Endodermal cell (in vitro differentiated cells): ENCODE measurements around the gene FAM204A. TPM values are rescaled to one million over a fixed set of nuclear protein-coding genes. Genes with fewer than 3 reads are reported as not detected.
A peak's percentile ranks its signal among the peaks of the same experiment; 100 is the strongest.

Source experiments
- DNase-seq: peaks from one replicate; pipeline ENCODE4 v3.0.0-alpha.2; 2017
- H3K27ac ChIP-seq: 2 replicates; pipeline ENCODE4 v1.5.1; 2013; ENCODE audit warnings: mild to moderate bottlenecking, low read depth, low read length, moderate library complexity
- H3K27me3 ChIP-seq: 2 replicates; pipeline ENCODE4 v1.6.1; 2013; ENCODE audit warnings: mild to moderate bottlenecking, low read length, moderate library complexity; ENCODE audit not compliant: insufficient read depth, control insufficient read depth, poor library complexity, severe bottlenecking
- H3K36me3 ChIP-seq: 2 replicates; pipeline ENCODE4 v1.7.0; 2013; ENCODE audit warnings: mild to moderate bottlenecking, low read length, moderate library complexity; ENCODE audit not compliant: control insufficient read depth, insufficient read depth
- H3K4me1 ChIP-seq: one replicate; pipeline ENCODE4 v1.7.0; 2013; ENCODE audit warnings: low read length; ENCODE audit not compliant: control insufficient read depth, insufficient read depth
- H3K4me3 ChIP-seq: 2 replicates; pipeline ENCODE4 v1.5.1; 2013; ENCODE audit warnings: mild to moderate bottlenecking, low read length, moderate library complexity
- H3K9ac ChIP-seq: 2 replicates; pipeline ENCODE4 v1.6.1; 2013; ENCODE audit warnings: mild to moderate bottlenecking, low read length, moderate library complexity; ENCODE audit not compliant: poor library complexity, severe bottlenecking; ENCODE audit errors: extremely low read depth
- H3K9me3 ChIP-seq: 2 replicates; pipeline ENCODE4 v1.6.1; 2013; ENCODE audit warnings: mild to moderate bottlenecking, low read length, moderate library complexity; ENCODE audit not compliant: control insufficient read depth
- H3K27ac Mint-ChIP-seq: 2 replicates; pipeline ENCODE4 v1.8.0; 2020; ENCODE audit warnings: mixed read lengths
- H3K27me3 Mint-ChIP-seq: 2 replicates; pipeline ENCODE4 v1.8.0; 2021; ENCODE audit warnings: mild to moderate bottlenecking, mixed read lengths; ENCODE audit not compliant: insufficient read depth
- H3K36me3 Mint-ChIP-seq: 2 replicates; pipeline ENCODE4 v1.8.0; 2020; ENCODE audit warnings: low read depth, mixed read lengths
- H3K4me1 Mint-ChIP-seq: 2 replicates; pipeline ENCODE4 v1.8.0; 2020; ENCODE audit warnings: mixed read lengths
- H3K4me3 Mint-ChIP-seq: 2 replicates; pipeline ENCODE4 v1.8.0; 2020; ENCODE audit warnings: mild to moderate bottlenecking, moderate library complexity, mixed read lengths
- H3K9me3 Mint-ChIP-seq: 2 replicates; pipeline ENCODE4 v1.8.0; 2020; ENCODE audit warnings: mild to moderate bottlenecking, mixed read lengths
- WGBS, 2 experiments: methylation state at CpG; one replicate each; pipeline versions ENCODE4 v1.1.5 to v1.1.7; 2013; ENCODE audit warnings: missing lambda C conversion rate in 2 of 2, mixed read lengths in 1 of 2; ENCODE audit not compliant: insufficient coverage in 1 of 2, insufficient read length in 1 of 2; 5-methylcytosine and 5-hydroxymethylcytosine counted together
- total RNA-seq, 2 donors: library from RNA; stranded (reverse); fragmentation: NEBNext Ultra II Directional in 1 of 2; extraction: Animal tissue kit (Norgen Biotek cat#: 25700) in 1 of 2; gene quantifications; 2 replicates in 1 of 2; 3 replicates in 1 of 2; pipeline ENCODE4 v1.2.1, GENCODE V29; 2021
- TF ChIP-seq, protein P1 (sequence below): fragments of 200-600 bp; sonication (generic); conservative IDR thresholded peaks from 2 replicates; pipeline ENCODE4 v1.5.0; 2021; ENCODE audit warnings: antibody characterized with exemption, mild to moderate bottlenecking

The FAM204A gene
- total RNA-seq, 2 donors from 2014 or later, result 40.9 to 43.3 TPM

DNA sequence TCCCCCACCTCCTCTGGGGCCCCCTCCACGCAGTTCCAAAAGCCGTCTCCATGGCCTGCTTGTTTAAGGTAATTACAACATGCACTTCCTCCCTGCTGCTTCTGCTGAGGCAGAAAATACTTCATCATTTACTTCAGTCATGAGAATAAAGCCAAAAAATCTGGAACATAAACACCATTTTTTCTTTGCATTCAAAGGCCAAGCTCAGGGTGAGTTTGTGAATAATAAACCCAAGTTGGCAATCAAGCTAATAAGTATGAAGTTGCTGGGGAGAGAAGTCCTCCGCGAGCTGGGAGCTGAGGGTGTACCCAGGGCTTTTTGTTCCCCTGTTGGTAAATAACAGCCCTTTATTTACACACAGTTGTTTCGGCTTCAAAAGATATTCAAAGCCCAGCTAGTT, 70.5 kb downstream of the FAM204A start:
- Histone ChIP-seq H3K27ac (peak overlapping the region; percentile 9), H3K27me3 (peaks cover 63% of the 10 kb centered on the region), H3K9ac (no peak overlapping the region), H3K4me3 (peak overlapping the region; percentile 63), H3K36me3 (no peaks in the 10 kb centered on the region), H3K9me3 (no peaks in the 10 kb centered on the region), H3K4me1 (no peaks in the 10 kb centered on the region)
- Mint-ChIP-seq H3K9me3 (no peaks in the 10 kb centered on the region), H3K27ac (no peak overlapping the region), H3K36me3 (no peaks in the 10 kb centered on the region), H3K4me3 (peak overlapping the region; percentile 30), H3K4me1 (peaks cover 10% of the 10 kb centered on the region), H3K27me3 (no peaks in the 10 kb centered on the region)
- no peak for DNase-seq
- TF ChIP-seq, protein P1, sequence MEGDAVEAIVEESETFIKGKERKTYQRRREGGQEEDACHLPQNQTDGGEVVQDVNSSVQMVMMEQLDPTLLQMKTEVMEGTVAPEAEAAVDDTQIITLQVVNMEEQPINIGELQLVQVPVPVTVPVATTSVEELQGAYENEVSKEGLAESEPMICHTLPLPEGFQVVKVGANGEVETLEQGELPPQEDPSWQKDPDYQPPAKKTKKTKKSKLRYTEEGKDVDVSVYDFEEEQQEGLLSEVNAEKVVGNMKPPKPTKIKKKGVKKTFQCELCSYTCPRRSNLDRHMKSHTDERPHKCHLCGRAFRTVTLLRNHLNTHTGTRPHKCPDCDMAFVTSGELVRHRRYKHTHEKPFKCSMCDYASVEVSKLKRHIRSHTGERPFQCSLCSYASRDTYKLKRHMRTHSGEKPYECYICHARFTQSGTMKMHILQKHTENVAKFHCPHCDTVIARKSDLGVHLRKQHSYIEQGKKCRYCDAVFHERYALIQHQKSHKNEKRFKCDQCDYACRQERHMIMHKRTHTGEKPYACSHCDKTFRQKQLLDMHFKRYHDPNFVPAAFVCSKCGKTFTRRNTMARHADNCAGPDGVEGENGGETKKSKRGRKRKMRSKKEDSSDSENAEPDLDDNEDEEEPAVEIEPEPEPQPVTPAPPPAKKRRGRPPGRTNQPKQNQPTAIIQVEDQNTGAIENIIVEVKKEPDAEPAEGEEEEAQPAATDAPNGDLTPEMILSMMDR, result no peak
- WGBS, 2 experiments, result 25 to 47% methylated on average over 4 to 5 of the region's 5 CpGs

DNA sequence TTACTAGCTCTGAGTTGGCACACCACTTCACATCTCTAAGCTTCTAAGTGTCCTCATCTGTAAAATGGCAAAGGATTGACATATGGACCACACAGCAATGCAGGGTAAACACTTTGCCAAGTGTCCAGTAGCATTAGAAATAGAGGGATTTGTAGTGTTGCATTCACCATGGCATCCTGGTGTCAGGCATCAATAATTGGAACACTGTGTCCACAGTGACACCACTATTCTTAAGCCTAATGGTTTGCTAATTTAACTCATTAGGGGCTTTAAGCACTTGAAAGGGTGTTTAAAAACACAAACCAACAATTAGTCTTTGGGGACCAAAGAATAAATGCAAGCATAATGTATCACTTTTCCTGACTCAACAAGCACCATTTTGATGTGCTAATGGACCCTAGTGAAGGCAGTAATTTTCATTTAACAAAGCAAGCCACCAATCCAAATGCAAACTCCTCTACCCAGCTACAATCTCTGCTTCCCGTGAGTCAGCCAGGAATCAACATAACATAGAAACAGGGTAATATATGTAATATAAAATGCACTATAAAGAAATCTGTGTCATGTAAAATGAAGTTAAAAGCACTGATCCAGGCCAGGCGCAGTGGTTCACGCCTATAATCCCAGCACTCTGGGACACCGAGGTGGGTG, 75.9 kb downstream of the FAM204A start:
- H3K4me3 Mint-ChIP-seq, result no peak overlapping the region
- DNase-seq, result no peak
- H3K27ac ChIP-seq, result no peak overlapping the region
- no peaks in the 10 kb centered on the region for H3K9me3 ChIP-seq
- H3K9me3 Mint-ChIP-seq, result no peaks in the 10 kb centered on the region
- H3K36me3 Mint-ChIP-seq, result no peaks in the 10 kb centered on the region
- no peaks in the 10 kb centered on the region for H3K36me3 ChIP-seq
- WGBS, 2 experiments, result 54 to 87% methylated on average over 3 of the region's 4 CpGs
- no peak overlapping the region for H3K27ac Mint-ChIP-seq
- TF ChIP-seq, protein P1, result no peak
- no peaks in the 10 kb centered on the region for H3K4me1 ChIP-seq
- H3K4me1 Mint-ChIP-seq, result peaks cover 2% of the 10 kb centered on the region
- H3K27me3 Mint-ChIP-seq, result no peaks in the 10 kb centered on the region
- H3K27me3 ChIP-seq, result peaks cover 99% of the 10 kb centered on the region
- H3K9ac ChIP-seq, result no peak overlapping the region
- H3K4me3 ChIP-seq, result no peak overlapping the region

DNA sequence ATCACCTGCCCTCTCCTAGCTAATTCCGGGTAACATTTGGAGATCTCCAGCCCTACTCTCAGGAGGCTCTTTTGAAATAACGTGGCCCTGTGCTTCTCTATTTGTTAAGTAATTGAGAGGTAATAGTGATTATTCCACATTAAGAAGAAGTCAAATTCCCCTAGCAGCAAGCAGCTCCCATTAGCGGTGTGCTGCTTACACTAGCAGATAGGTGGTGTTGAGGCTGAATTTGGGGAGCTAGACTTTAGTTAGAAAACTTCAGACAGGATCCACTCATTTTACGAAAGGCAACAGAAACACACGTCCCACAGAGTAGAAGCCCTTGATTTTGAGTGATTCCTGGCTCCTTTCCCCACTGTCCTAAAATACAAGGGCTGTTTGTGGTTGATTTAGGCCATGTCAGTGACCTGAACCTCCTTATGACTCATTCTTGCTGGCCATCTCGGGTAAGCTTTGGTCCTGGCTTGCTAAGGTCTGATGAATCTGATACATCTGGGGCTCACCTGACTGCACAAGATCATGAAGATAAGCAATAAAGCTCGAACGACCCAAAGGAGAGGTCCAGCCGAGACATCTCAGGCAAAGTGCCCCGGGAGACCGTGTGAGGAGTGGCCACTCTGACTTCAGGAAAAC, 77.2 kb downstream of the FAM204A start:
- no peak overlapping the region for H3K4me3 Mint-ChIP-seq
- Histone ChIP-seq H3K4me3 (no peak overlapping the region), H3K9me3 (no peaks in the 10 kb centered on the region), H3K36me3 (no peaks in the 10 kb centered on the region), H3K27me3 (peaks cover 99% of the 10 kb centered on the region), H3K27ac (no peak overlapping the region), H3K4me1 (no peaks in the 10 kb centered on the region), H3K9ac (no peak overlapping the region)
- H3K4me1 Mint-ChIP-seq, result peaks cover 2% of the 10 kb centered on the region
- WGBS, 2 experiments, result 69 to 82% methylated on average over 7 to 11 of the region's 11 CpGs
- DNase-seq, result no peak
- no peaks in the 10 kb centered on the region for H3K36me3 Mint-ChIP-seq
- no peak overlapping the region for H3K27ac Mint-ChIP-seq
- no peaks in the 10 kb centered on the region for H3K9me3 Mint-ChIP-seq
- H3K27me3 Mint-ChIP-seq, result no peaks in the 10 kb centered on the region
- TF ChIP-seq, protein P1, result peak; percentile 51
